Endothelial cell of umbilical vein (primary cell): ENCODE data around the gene GPR33.

Experiments used
- EZH2 ChIP-seq: IDR thresholded peaks from 2 replicates; pipeline ENCODE4 v1.6.1; 2012; ENCODE audit warnings: borderline replicate concordance, low read depth, mild to moderate bottlenecking, moderate library complexity, low read length, inconsistent platforms; ENCODE audit not compliant: severe bottlenecking
- GATA2 ChIP-seq: IDR thresholded peaks from 2 replicates; pipeline ENCODE4 v1.7.0; 2011; ENCODE audit warnings: low read depth, mild to moderate bottlenecking, moderate library complexity, mixed read lengths, low read length; ENCODE audit not compliant: insufficient read length, insufficient read depth
- MYC ChIP-seq: IDR thresholded peaks from one replicate; pipeline ENCODE4 v1.6.1; 2011; ENCODE audit warnings: mild to moderate bottlenecking, low read depth, low read length
- POLR2A ChIP-seq: IDR thresholded peaks from 2 replicates; pipeline ENCODE4 v1.6.1; 2012; ENCODE audit warnings: low read depth, mild to moderate bottlenecking, control low read depth, low read length
- POLR2AphosphoS5 ChIP-seq: IDR thresholded peaks from 2 replicates; pipeline ENCODE4 v1.6.1; 2012; ENCODE audit warnings: low read depth, mild to moderate bottlenecking, control low read depth, low read length, moderate library complexity; ENCODE audit not compliant: insufficient read depth
- TF ChIP-seq, protein P1 (sequence below), 2 donors: IDR thresholded peaks; 1 replicate in 1 of 2; 2 replicates in 1 of 2; pipeline ENCODE4 v1.5.1; 2011; ENCODE audit warnings: low read length in 2 of 2, mild to moderate bottlenecking in 2 of 2, moderate library complexity in 2 of 2, control low read depth in 1 of 2, inconsistent platforms in 1 of 2, low read depth in 1 of 2; ENCODE audit not compliant: insufficient read depth in 1 of 2; ENCODE audit errors: extremely low read depth in 1 of 2
- TF ChIP-seq, protein P2 (sequence below): IDR thresholded peaks from 2 replicates; pipeline ENCODE4 v1.6.1; 2011; ENCODE audit not compliant: insufficient read depth, insufficient read length

GRCh38 chr14:31486764-31487163 is 1.1 kb downstream of the GPR33 start:
- TF ChIP-seq, protein P1, sequence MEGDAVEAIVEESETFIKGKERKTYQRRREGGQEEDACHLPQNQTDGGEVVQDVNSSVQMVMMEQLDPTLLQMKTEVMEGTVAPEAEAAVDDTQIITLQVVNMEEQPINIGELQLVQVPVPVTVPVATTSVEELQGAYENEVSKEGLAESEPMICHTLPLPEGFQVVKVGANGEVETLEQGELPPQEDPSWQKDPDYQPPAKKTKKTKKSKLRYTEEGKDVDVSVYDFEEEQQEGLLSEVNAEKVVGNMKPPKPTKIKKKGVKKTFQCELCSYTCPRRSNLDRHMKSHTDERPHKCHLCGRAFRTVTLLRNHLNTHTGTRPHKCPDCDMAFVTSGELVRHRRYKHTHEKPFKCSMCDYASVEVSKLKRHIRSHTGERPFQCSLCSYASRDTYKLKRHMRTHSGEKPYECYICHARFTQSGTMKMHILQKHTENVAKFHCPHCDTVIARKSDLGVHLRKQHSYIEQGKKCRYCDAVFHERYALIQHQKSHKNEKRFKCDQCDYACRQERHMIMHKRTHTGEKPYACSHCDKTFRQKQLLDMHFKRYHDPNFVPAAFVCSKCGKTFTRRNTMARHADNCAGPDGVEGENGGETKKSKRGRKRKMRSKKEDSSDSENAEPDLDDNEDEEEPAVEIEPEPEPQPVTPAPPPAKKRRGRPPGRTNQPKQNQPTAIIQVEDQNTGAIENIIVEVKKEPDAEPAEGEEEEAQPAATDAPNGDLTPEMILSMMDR (IDR thresholded peaks at IDR 0.05; ENCODE audit: extremely low read depth in 1 of 2, insufficient read depth in 1 of 2, low read depth in 1 of 2, low read length in 2 of 2), result no peak
- TF ChIP-seq POLR2AphosphoS5 (no peak), POLR2A (no peak), EZH2 (no peak), MYC (no peak), GATA2 (no peak)
- TF ChIP-seq, protein P2, sequence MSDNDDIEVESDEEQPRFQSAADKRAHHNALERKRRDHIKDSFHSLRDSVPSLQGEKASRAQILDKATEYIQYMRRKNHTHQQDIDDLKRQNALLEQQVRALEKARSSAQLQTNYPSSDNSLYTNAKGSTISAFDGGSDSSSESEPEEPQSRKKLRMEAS, result no peak
